ENCODE measurements around the gene IPCEF1. TPM values are rescaled to one million over a fixed set of nuclear protein-coding genes. Genes with fewer than 3 reads are reported as not detected.

The IPCEF1 gene
- total and polyA plus RNA-seq, 2 donors (not counting 3 experiments of a cell fraction or from before 2014, with no cell fraction given) = 0.01 to 0.51 TPM

- Histone ChIP-seq H3K79me2 (ENCODE audit: control insufficient read depth, insufficient read depth, low read length) (no peaks in the 10 kb centered on the region), H3K4me3 (replicated peaks in 1 of 3; ENCODE audit: insufficient read depth in 1 of 3, low read depth in 1 of 3, low read length in 3 of 3) (no peak overlapping the region), H2AFZ (ENCODE audit: low read depth, low read length) (no peak overlapping the region), H3K9ac (replicated peaks; ENCODE audit: extremely low read depth, insufficient read depth, low read length) (no peak overlapping the region), H3K27me3 (ENCODE audit: control insufficient read depth in 2 of 2, insufficient read depth in 2 of 2, low read length in 2 of 2) (no peaks in the 10 kb centered on the region), H3K36me3 (ENCODE audit: control insufficient read depth in 2 of 2, extremely low read depth in 1 of 2, insufficient read depth in 2 of 2, low read length in 2 of 2) (no peaks in the 10 kb centered on the region), H3K9me3 (replicated peaks; ENCODE audit: control insufficient read depth, insufficient read depth, low read length) (no peaks in the 10 kb centered on the region), H3K4me2 (ENCODE audit: insufficient read depth, low read length) (no peak overlapping the region), H3K9me1 (replicated peaks; ENCODE audit: control insufficient read depth, extremely low read depth, insufficient read depth, low read length) (no peaks in the 10 kb centered on the region), H3K27ac (ENCODE audit: insufficient read depth, low read depth, low read length) (no peak overlapping the region), H4K20me1 (replicated peaks; ENCODE audit: control insufficient read depth, extremely low read depth, insufficient read depth, low read length) (no peaks in the 10 kb centered on the region), H3K4me1 (ENCODE audit: control insufficient read depth, extremely low read depth, insufficient read depth, low read length) (no peaks in the 10 kb centered on the region)
- POLR2A ChIA-PET = no interaction called here
- TF ChIP-seq JUN (IDR thresholded peaks at IDR 0.05; ENCODE audit: borderline replicate concordance, insufficient read depth, insufficient read length, low read depth) (no peak), POLR2AphosphoS5 (IDR thresholded peaks at IDR 0.05; ENCODE audit: insufficient read depth, low read depth, low read length) (no peak), FOS (IDR thresholded peaks at IDR 0.05; ENCODE audit: borderline replicate concordance, insufficient read depth, low read length) (no peak), EZH2 (IDR thresholded peaks at IDR 0.05; ENCODE audit: borderline replicate concordance, low read depth, low read length, severe bottlenecking) (no peak), MAX (IDR thresholded peaks at IDR 0.05; ENCODE audit: insufficient read depth, insufficient read length) (no peak), POLR2A (IDR thresholded peaks at IDR 0.05; ENCODE audit: low read depth, low read length) (no peak), GATA2 (IDR thresholded peaks at IDR 0.05; ENCODE audit: insufficient read depth, insufficient read length, low read depth, low read length) (no peak), CTCF (IDR thresholded peaks at IDR 0.05; ENCODE audit: extremely low read depth in 1 of 2, insufficient read depth in 1 of 2, low read depth in 1 of 2, low read length in 2 of 2) (no peak), MYC (IDR thresholded peaks at IDR 0.05; ENCODE audit: low read depth, low read length) (no peak)
- DNase-seq (ENCODE audit: low read depth, low spot score) (no peak), FAIRE-seq (no peak)
- no TSS peak for BruUV-seq (replicated peaks)
- dilution Hi-C loops (cut with MboI; ENCODE audit: extremely low pct_ligation_motif_present, low sequenced_read_pairs) (no loop called here), intact Hi-C loops (cut with micrococcal nuclease) (no loop called here)
- CTCF ChIA-PET = no interaction called here
Observed at GRCh38 chr6:154379585-154379984, 23.0 kb upstream of the IPCEF1 start.
